ENCODE results near the gene CD36. TPM values are rescaled to one million over a fixed set of nuclear protein-coding genes. Genes with fewer than 3 reads are reported as not detected.

Gene CD36
- total RNA-seq, 3 donors from 2014 or later, result 0.42 to 0.87 (median 0.68) TPM

DNA sequence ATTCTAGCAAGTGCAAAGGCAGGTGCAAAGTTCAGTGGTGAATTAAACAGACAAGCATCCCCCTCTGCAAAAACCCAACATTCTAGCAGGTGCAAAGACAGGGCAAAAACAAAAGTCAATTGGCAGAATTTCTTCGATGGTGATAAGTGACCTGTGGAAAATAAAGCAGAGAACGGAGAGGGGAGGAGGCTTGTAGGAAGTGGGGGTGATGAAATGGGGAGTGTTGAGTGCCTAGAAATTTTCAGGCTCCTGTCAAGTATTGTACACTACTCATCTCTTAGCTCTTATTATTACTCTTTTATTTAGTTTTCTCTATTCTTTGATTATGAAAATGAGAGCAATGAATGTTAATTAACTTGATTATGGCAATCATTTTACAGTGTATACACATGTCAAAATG, 2.4 kb upstream of the CD36 start:
- DNase-seq (no peak), ATAC-seq (no peak)
- Mint-ChIP-seq H3K4me1 (ENCODE audit: low read depth) (no peaks in the 10 kb centered on the region), H3K36me3 (ENCODE audit: insufficient read depth) (no peaks in the 10 kb centered on the region), H3K9me3 (peaks cover 5% of the 10 kb centered on the region), H3K4me3 (no peak overlapping the region), H3K27me3 (ENCODE audit: low read depth) (no peaks in the 10 kb centered on the region)

DNA sequence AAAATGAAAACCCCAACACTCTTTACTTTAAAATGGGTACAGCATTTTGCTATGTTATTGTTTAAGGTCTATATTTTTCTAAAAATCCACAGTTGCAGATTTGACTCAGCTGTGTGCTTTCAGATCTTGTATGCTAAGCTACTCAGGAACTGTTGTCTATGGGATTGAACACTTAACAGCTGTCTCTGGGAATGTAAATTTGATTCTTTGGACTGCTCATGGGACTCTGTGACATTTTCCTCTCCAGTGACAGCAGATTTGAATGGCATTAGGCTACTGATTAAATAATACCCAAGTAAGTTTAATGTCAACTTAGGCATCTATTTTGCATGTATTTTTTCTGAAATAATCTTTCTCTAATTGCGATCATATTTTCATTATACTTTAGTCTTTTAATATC, 1.7 kb upstream of the CD36 start:
- ATAC-seq, result no peak
- no peak for DNase-seq
- H3K4me1 Mint-ChIP-seq (ENCODE audit: low read depth), result no peaks in the 10 kb centered on the region
- no peaks in the 10 kb centered on the region for H3K36me3 Mint-ChIP-seq (ENCODE audit: insufficient read depth)
- peaks cover 5% of the 10 kb centered on the region for H3K9me3 Mint-ChIP-seq
- H3K27me3 Mint-ChIP-seq (ENCODE audit: low read depth), result no peaks in the 10 kb centered on the region
- no peak overlapping the region for H3K4me3 Mint-ChIP-seq

DNA sequence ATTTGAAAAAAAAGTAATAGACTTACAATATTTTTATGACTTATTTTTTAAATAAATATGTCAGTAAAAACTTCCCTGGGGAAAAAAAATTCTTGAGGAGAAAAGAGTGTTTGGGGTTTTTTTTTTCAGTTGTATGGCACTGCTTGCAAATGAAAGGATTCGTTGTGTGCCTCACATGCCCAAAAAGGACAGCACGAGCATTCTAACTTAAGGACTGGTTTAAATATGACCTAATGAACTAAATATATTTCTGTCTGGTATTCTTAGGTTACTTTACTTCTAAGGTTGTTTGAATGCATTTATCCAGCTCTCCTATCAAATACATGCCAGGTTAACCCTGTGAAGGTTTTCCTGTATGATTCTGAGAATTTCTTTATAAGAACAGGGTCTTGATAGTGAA, 988 bp upstream of the CD36 start:
- no peaks in the 10 kb centered on the region for H3K36me3 Mint-ChIP-seq (ENCODE audit: insufficient read depth)
- no peak overlapping the region for H3K4me3 Mint-ChIP-seq
- no peak for ATAC-seq
- H3K4me1 Mint-ChIP-seq (ENCODE audit: low read depth), result no peaks in the 10 kb centered on the region
- no peak for DNase-seq
- peaks cover 5% of the 10 kb centered on the region for H3K9me3 Mint-ChIP-seq
- H3K27me3 Mint-ChIP-seq (ENCODE audit: low read depth), result no peaks in the 10 kb centered on the region

DNA sequence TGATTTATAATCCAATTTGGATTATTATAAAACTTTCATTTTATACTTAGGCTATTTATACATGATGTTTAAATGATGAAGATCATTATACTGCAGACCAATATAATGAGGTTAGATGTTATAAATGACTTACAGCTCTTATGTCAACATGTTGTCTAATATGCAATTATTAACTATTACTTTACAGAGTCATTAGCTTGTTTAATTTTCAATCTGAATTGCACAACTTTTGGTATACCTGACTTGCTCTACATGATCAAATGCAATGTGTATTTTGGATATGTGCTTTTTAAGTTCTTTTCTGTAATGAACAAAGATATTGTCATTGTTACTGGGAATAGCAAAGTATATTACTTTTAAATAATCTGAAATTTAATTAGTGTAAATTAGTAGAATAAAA, 569 bp downstream of the CD36 start:
- Mint-ChIP-seq H3K9me3 (peaks cover 5% of the 10 kb centered on the region), H3K4me1 (ENCODE audit: low read depth) (no peaks in the 10 kb centered on the region), H3K36me3 (ENCODE audit: insufficient read depth) (no peaks in the 10 kb centered on the region), H3K4me3 (no peak overlapping the region), H3K27me3 (ENCODE audit: low read depth) (no peaks in the 10 kb centered on the region)
- ATAC-seq (no peak), DNase-seq (no peak)

DNA sequence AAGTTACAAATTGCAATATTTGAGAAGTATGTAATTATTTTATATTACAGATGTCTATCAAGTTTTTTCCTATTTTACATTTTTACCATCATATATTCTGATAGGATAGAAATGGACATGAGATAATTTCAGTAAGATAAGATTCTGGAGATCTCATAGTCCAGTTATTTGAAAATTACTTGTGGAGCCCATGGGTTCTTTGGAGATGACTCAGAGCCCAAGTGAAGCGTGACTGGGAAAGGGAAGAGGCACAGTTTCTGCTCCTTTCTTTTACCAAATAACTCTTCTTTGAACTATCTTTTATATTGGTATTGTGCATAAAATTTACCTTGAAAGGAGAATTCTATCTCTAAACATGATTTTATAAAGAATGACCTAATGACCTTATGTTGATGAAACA, 2.4 kb downstream of the CD36 start:
- Mint-ChIP-seq H3K4me1 (ENCODE audit: low read depth) (no peaks in the 10 kb centered on the region), H3K36me3 (ENCODE audit: insufficient read depth) (no peaks in the 10 kb centered on the region), H3K4me3 (no peak overlapping the region), H3K9me3 (no peaks in the 10 kb centered on the region), H3K27me3 (ENCODE audit: low read depth) (no peaks in the 10 kb centered on the region)
- DNase-seq, result no peak
- ATAC-seq, result no peak

DNA sequence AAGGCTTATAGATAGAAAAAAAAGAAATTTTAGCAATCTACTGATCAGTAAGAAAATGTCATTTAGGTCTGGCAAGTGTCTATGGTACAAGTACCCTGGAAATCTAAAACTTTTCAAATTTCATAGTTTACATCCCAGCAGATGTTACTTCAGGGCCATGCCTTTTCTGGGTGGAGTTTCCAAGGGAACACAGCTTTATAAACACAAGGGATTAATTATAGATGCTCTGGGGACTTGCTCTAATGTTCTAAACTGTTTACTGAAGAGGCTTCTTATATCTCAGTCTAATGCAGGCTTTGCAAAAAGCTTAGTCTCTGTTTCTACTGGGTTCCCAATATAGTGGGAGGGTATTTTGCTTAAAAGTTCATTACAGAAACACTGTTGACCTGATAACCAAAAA, 3.1 kb downstream of the CD36 start:
- DNase-seq, result no peak
- Mint-ChIP-seq H3K36me3 (ENCODE audit: insufficient read depth) (no peaks in the 10 kb centered on the region), H3K9me3 (no peaks in the 10 kb centered on the region), H3K4me3 (no peak overlapping the region), H3K4me1 (ENCODE audit: low read depth) (no peaks in the 10 kb centered on the region), H3K27me3 (ENCODE audit: low read depth) (no peaks in the 10 kb centered on the region)
- no peak for ATAC-seq

DNA sequence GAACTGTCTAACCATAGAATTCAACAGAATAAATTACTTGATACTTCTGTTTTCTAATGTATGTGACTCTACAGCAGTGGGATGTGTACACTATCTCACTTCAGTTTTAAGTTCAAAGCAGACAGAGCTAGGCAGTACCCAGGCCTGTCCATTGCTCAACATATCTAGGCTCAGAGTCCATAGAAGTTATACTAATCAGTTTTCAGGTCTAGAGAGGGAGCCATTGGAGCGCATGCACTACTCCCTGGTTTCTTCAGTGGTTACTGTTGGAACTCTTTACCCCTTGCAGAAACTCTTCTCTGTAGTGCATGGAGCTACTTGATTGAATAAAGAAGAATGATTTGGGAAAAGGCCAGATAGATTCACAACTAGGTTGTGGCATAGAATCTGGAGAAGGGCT, 4.4 kb downstream of the CD36 start:
- no peaks in the 10 kb centered on the region for H3K36me3 Mint-ChIP-seq (ENCODE audit: insufficient read depth)
- H3K27me3 Mint-ChIP-seq (ENCODE audit: low read depth), result no peaks in the 10 kb centered on the region
- no peaks in the 10 kb centered on the region for H3K4me1 Mint-ChIP-seq (ENCODE audit: low read depth)
- no peaks in the 10 kb centered on the region for H3K9me3 Mint-ChIP-seq
- no peak overlapping the region for H3K4me3 Mint-ChIP-seq
- ATAC-seq (no peak), DNase-seq (no peak)

DNA sequence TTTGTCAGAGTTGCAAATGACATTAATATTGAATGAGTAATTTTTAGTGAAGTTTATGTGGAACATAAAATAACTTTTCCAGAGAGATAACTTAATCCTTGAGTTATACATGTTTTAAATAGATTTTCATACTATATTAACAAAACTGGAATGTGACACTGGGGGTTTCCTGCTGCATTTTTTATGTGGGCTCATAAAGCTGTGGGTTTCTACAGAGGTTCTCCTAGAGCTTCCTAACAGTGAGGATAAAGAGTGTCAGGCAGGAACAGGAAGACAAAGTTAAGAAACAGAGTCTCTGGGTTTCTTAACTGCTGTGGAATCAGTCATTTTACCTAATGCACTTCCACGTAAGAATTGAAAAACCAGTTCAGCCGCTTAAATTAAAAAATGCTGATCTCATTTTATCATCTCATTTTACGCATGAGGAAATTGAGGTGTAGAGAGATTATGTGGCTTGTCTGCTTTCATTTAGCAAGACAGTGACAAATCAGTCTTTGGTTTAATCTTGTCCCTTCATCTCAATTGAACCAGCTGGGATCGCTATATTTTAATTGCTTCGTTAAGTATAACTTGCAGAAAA, 5.0 kb downstream of the CD36 start:
- DNase-seq (no peak), ATAC-seq (no peak)
- Mint-ChIP-seq H3K27me3 (ENCODE audit: low read depth) (no peaks in the 10 kb centered on the region), H3K36me3 (ENCODE audit: insufficient read depth) (no peaks in the 10 kb centered on the region), H3K9me3 (no peaks in the 10 kb centered on the region), H3K4me3 (no peak overlapping the region), H3K4me1 (ENCODE audit: low read depth) (no peaks in the 10 kb centered on the region)

DNA sequence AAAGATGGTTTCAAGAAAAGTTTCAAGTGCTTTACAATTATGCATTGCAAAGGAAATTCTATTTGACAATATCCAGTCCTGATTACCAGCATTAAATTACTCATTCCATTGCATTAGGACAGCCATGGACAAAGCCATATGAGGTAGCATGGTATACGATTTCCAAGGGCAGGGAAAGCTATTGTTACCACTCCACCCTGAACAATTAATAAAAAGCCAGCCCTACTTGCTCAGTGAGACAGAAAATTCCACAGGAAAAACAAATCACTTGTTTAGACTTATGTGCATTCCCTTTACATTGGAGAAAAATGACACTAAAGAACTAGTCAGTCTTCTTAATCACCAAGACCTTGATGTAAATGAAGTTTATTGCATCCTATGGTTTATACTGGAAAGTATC, 5.6 kb downstream of the CD36 start:
- H3K36me3 Mint-ChIP-seq (ENCODE audit: insufficient read depth), result no peaks in the 10 kb centered on the region
- no peaks in the 10 kb centered on the region for H3K9me3 Mint-ChIP-seq
- no peak for ATAC-seq
- no peaks in the 10 kb centered on the region for H3K27me3 Mint-ChIP-seq (ENCODE audit: low read depth)
- DNase-seq, result no peak
- no peaks in the 10 kb centered on the region for H3K4me1 Mint-ChIP-seq (ENCODE audit: low read depth)
- H3K4me3 Mint-ChIP-seq, result no peak overlapping the region

DNA sequence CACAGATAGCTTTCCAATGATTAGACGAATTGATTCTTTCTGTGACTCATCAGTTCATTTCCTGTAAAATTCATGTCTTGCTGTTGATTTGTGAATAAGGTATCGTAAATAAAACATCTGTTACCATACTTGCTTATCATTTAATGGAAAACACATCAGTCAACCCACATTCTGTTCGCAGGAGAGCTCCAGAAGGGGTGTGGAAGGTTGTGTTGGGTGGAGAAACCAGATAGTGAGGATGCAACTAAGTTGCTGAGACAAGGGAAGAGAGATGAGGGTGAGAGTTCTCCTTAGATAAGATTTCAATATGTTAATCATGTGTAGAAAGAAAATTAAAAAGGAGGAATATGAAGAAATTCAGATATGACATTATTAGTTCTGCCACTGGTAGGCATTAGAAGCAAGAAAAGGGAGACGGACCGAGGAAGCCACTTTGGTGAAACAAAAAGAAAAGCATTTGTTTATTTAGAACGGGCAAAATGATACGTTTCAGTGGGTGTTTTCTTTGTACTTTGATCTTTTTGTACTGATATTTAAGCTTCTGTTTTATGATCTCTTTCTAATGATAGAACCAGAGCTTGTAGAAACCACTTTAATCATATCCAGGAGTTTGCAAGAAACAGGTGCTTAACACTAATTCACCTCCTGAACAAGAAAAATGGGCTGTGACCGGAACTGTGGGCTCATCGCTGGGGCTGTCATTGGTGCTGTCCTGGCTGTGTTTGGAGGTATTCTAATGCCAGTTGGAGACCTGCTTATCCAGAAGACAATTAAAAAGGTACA, 7.8 kb downstream of the CD36 start:
- Mint-ChIP-seq H3K27me3 (ENCODE audit: low read depth) (no peaks in the 10 kb centered on the region), H3K36me3 (ENCODE audit: insufficient read depth) (no peaks in the 10 kb centered on the region), H3K4me1 (ENCODE audit: low read depth) (no peaks in the 10 kb centered on the region), H3K9me3 (no peaks in the 10 kb centered on the region), H3K4me3 (no peak overlapping the region)
- ATAC-seq (no peak), DNase-seq (no peak)

DNA sequence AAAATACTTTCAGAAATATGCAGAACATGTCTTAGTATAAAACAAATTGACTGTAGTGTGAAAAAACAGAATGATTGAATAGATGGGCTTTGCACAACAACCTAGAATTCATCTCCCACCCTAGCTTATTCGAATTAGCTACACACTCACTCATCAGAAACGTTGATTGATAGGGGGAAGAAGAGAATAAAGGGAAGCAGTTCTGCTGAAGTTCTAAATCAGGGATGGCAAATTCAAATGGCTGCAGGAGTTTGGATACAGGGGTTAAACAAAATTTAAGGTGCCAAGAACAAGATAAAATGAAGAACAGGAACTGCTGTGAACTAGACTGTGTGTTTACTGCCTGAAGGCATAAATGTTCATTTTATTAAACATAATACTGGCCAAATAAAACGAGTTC, 9.0 kb downstream of the CD36 start:
- no peak for ATAC-seq
- Mint-ChIP-seq H3K36me3 (ENCODE audit: insufficient read depth) (no peaks in the 10 kb centered on the region), H3K4me1 (ENCODE audit: low read depth) (no peaks in the 10 kb centered on the region), H3K9me3 (no peaks in the 10 kb centered on the region), H3K27me3 (ENCODE audit: low read depth) (no peaks in the 10 kb centered on the region), H3K4me3 (no peak overlapping the region)
- no peak for DNase-seq

DNA sequence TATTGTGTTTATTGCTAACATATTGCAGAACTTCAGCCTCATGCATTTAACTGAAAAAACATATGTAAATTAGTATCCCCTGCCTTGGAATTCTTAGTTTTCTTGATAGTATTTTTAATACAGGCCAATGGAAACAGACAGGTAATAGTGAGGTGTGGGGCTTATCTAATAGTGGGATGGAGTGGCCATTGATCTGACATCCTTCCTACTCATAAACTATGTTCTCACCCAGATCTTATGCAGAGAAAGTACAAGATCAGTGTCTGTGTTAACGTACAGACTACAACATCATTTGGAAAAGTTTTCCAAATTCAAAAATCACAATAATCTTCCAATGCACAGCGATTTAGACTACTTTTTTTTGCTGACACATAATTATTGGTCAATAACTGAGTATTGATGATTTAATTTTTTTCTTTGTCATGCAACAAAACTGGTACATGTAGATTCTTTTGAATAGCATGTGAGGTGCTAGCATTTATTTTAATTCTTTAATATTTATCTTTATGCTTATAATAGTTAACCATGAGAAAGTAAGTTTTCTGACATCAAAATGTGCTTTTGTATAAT, 9.7 kb downstream of the CD36 start:
- no peak for ATAC-seq
- H3K36me3 Mint-ChIP-seq (ENCODE audit: insufficient read depth), result no peaks in the 10 kb centered on the region
- H3K27me3 Mint-ChIP-seq (ENCODE audit: low read depth), result no peaks in the 10 kb centered on the region
- no peak for DNase-seq
- no peak overlapping the region for H3K4me3 Mint-ChIP-seq
- H3K9me3 Mint-ChIP-seq, result no peaks in the 10 kb centered on the region
- H3K4me1 Mint-ChIP-seq (ENCODE audit: low read depth), result no peaks in the 10 kb centered on the region

DNA sequence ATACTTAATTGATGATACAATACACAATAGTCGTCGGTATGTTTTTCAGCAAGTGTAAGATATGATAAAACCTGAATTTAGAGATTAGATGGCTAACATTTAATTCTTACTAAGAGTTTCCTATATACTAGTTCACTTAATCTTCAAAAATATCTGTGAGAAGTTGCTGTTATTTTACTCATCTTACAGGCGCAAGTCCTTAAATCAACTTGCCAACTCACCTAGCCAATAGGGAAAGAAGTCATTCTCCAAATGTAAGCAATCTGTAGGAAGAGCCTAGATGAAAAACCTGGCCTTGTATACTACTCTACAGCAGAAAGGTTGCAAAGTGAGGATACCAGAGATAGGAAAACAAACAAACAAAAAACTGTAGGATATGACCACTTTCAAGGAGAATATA, 10.6 kb downstream of the CD36 start:
- no peaks in the 10 kb centered on the region for H3K4me1 Mint-ChIP-seq (ENCODE audit: low read depth)
- no peaks in the 10 kb centered on the region for H3K27me3 Mint-ChIP-seq (ENCODE audit: low read depth)
- DNase-seq (no peak), ATAC-seq (no peak)
- H3K36me3 Mint-ChIP-seq (ENCODE audit: insufficient read depth), result no peaks in the 10 kb centered on the region
- H3K4me3 Mint-ChIP-seq, result no peak overlapping the region
- H3K9me3 Mint-ChIP-seq, result no peaks in the 10 kb centered on the region

DNA sequence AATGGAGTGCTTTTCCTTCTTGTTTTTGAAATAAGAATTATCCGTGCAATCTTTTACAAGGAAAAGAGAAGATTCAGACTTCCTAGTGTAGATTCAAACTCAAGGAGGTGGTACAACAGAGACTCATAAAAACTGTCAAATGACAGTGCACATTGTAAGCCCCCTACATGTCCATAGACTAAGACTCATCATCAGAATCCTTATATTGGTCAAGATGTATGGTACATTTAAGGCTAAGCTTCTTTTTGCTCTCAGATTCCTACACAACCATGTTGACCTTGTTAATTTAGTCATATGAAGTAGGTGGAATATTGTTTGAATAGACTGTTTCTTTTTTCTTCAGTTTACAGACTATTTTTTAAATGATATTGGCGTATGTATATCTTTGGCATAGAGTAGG, 11.6 kb downstream of the CD36 start:
- ATAC-seq, result no peak
- no peaks in the 10 kb centered on the region for H3K36me3 Mint-ChIP-seq (ENCODE audit: insufficient read depth)
- no peak overlapping the region for H3K4me3 Mint-ChIP-seq
- DNase-seq, result no peak
- no peaks in the 10 kb centered on the region for H3K9me3 Mint-ChIP-seq
- H3K27me3 Mint-ChIP-seq (ENCODE audit: low read depth), result no peaks in the 10 kb centered on the region
- no peaks in the 10 kb centered on the region for H3K4me1 Mint-ChIP-seq (ENCODE audit: low read depth)

DNA sequence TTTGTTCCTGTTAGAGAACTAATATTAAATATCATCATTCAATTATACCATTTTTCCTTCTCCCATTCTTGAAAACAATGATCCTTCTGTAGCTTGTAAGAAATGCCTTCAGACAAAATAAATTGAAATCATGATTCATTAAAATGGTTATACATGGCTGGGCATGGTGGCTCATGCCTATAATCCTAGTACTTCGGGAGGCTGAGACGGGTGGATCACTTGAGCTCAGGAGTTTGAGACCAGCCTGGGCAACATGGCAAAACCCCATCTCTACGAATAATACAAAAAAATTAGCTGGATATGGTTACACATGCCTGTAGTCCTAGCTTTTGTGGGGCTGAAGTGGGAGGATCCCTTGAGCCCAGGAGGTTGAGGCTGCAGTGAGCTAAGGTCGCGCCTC, 13.0 kb downstream of the CD36 start:
- H3K27me3 Mint-ChIP-seq (ENCODE audit: low read depth), result no peaks in the 10 kb centered on the region
- DNase-seq, result no peak
- H3K4me1 Mint-ChIP-seq (ENCODE audit: low read depth), result no peaks in the 10 kb centered on the region
- no peak for ATAC-seq
- H3K4me3 Mint-ChIP-seq, result no peak overlapping the region
- H3K36me3 Mint-ChIP-seq (ENCODE audit: insufficient read depth), result no peaks in the 10 kb centered on the region
- H3K9me3 Mint-ChIP-seq, result no peaks in the 10 kb centered on the region

All from activated T-cell treated with anti-CD3 and anti-CD28 coated beads, Interleukin-2, amount 50 U/mL, for 4 hours (primary cell).